Measurements from ENCODE around the gene SNX4. TPM values are rescaled to one million over a fixed set of nuclear protein-coding genes. Genes with fewer than 3 reads are reported as not detected.

The SNX4 gene
- total and polyA plus RNA-seq, 2 of the 4 experiments (the other 2 are of a cell fraction): 10.7 to 25.6 TPM

DNA sequence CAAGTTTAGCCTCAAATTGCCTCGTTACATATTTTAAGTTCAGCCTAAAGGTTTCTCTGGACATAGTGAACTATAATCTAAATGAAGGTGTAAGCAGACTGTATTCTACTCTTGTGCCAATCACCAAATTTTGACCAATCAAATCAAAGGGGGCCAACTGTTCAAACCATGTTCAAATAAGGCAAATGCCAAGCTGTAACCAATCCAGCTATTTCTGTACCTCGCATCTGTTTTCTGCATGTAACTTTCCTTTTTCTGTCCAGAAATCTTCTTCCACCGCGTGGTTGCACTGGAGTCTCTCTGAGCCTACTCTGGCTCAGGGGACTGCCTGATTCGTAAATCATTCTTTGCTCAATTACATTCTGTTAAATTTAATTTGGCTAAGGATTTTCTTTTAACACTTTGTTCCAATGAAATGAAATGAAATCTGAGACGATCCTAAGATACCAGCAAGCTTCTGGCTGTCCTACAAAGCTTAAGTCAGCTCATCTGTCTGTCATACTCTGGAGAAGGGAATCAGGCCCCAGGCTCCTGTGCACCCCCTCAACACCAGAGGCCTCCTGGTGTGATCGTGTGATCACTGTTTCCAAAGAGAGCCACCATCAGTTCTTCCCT lies 91.7 kb downstream of the SNX4 start:
- no peaks in the 10 kb centered on the region for H3K36me3 ChIP-seq (ENCODE audit: control insufficient read depth, insufficient read depth, low read length)
- no peak overlapping the region for H3K27ac ChIP-seq (ENCODE audit: insufficient read depth, low read length)
- H4K8ac ChIP-seq (ENCODE audit: low read depth in 2 of 2, low read length in 2 of 2): no peak overlapping the region
- no peak overlapping the region for H2BK120ac ChIP-seq (ENCODE audit: low read depth, low read length)
- dilution Hi-C loops (cut with HindIII; ENCODE audit: low sequenced_read_pairs, unreplicated experiment) (no loop called here), intact Hi-C loops (cut with micrococcal nuclease) (no loop called here), in situ Hi-C loops (cut with MboI; ENCODE audit: low sequenced_read_pairs) (loop anchor here (5.0 kb wide), 1 partner anchor 491 kb away; no protein-coding TSS in a partner anchor)
- no peak overlapping the region for H2BK5ac ChIP-seq (ENCODE audit: low read depth, low read length, poor library complexity, severe bottlenecking)
- no peak overlapping the region for H4K5ac ChIP-seq (ENCODE audit: low read depth, low read length)
- no peak overlapping the region for H2BK20ac ChIP-seq (ENCODE audit: low read depth, low read length)
- H2AK5ac ChIP-seq (ENCODE audit: low read depth, low read length): no peak overlapping the region
- no peak overlapping the region for H2AK9ac ChIP-seq (replicated peaks; ENCODE audit: low read depth, low read length, poor library complexity)
- no peak overlapping the region for H3K56ac ChIP-seq (ENCODE audit: extremely low read depth, insufficient read depth, low read length)
- peaks cover 3% of the 10 kb centered on the region; the same call in 1 of the 2 replicates for H3K9me3 ChIP-seq (ENCODE audit: control insufficient read depth, insufficient read depth, low read length)
- no TSS peak for BruUV-seq (replicated peaks)
- H3K14ac ChIP-seq (replicated peaks; ENCODE audit: low read depth, low read length): no peak overlapping the region
- H3K27me3 ChIP-seq (ENCODE audit: control insufficient read depth, insufficient read depth, low read length): no peaks in the 10 kb centered on the region
- ChIA-PET CTCF (no interaction called here), POLR2A (ENCODE audit: unreplicated experiment) (no interaction called here)
- TF ChIP-seq CHD1 (IDR thresholded peaks at IDR 0.05; ENCODE audit: low read depth, low read length): no peak
- no peak for TF ChIP-seq RFX5 (IDR thresholded peaks at IDR 0.05; ENCODE audit: low read depth, low read length)
- no peak for TF ChIP-seq RCOR1 (IDR thresholded peaks at IDR 0.05; ENCODE audit: insufficient replicate concordance, low read length)
- TF ChIP-seq, protein P1, sequence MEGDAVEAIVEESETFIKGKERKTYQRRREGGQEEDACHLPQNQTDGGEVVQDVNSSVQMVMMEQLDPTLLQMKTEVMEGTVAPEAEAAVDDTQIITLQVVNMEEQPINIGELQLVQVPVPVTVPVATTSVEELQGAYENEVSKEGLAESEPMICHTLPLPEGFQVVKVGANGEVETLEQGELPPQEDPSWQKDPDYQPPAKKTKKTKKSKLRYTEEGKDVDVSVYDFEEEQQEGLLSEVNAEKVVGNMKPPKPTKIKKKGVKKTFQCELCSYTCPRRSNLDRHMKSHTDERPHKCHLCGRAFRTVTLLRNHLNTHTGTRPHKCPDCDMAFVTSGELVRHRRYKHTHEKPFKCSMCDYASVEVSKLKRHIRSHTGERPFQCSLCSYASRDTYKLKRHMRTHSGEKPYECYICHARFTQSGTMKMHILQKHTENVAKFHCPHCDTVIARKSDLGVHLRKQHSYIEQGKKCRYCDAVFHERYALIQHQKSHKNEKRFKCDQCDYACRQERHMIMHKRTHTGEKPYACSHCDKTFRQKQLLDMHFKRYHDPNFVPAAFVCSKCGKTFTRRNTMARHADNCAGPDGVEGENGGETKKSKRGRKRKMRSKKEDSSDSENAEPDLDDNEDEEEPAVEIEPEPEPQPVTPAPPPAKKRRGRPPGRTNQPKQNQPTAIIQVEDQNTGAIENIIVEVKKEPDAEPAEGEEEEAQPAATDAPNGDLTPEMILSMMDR (conservative IDR thresholded peaks at IDR 0.05; ENCODE audit: low read depth, low read length): no peak
- TF ChIP-seq RAD21 (IDR thresholded peaks at IDR 0.05; ENCODE audit: low read length): no peak
- TF ChIP-seq SMC3 (IDR thresholded peaks at IDR 0.05; ENCODE audit: low read depth, low read length): no peak
- no peak for TF ChIP-seq FOS (IDR thresholded peaks at IDR 0.05; ENCODE audit: low read depth, low read length)
- no peak for TF ChIP-seq POLR2A (IDR thresholded peaks at IDR 0.05; ENCODE audit: low read depth, low read length)
- TF ChIP-seq, protein P2, sequence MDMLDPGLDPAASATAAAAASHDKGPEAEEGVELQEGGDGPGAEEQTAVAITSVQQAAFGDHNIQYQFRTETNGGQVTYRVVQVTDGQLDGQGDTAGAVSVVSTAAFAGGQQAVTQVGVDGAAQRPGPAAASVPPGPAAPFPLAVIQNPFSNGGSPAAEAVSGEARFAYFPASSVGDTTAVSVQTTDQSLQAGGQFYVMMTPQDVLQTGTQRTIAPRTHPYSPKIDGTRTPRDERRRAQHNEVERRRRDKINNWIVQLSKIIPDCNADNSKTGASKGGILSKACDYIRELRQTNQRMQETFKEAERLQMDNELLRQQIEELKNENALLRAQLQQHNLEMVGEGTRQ (IDR thresholded peaks at IDR 0.05; ENCODE audit: low read depth, low read length): no peak
- no peak for TF ChIP-seq MAZ (IDR thresholded peaks at IDR 0.05; ENCODE audit: borderline replicate concordance, low read depth, low read length)
- no peak for TF ChIP-seq BHLHE40 (IDR thresholded peaks at IDR 0.05; ENCODE audit: low read depth, low read length)
- no peak for TF ChIP-seq MAFK (IDR thresholded peaks at IDR 0.05; ENCODE audit: low read depth, low read length)
- no peak overlapping the region for H3K18ac ChIP-seq (ENCODE audit: low read depth, low read length)
- no peak overlapping the region for H4K91ac ChIP-seq (ENCODE audit: insufficient read depth, low read depth, low read length)
- H3K79me1 ChIP-seq (ENCODE audit: low read depth in 1 of 2, low read length in 2 of 2): no peaks in the 10 kb centered on the region
- H3K4ac ChIP-seq (ENCODE audit: low read depth, low read length): no peak overlapping the region
- no peak overlapping the region for H2BK15ac ChIP-seq (ENCODE audit: low read depth, low read length)
- H3K4me2 ChIP-seq (ENCODE audit: low read depth, low read length): no peak overlapping the region
- H3K4me1 ChIP-seq (ENCODE audit: control insufficient read depth, insufficient read depth, low read length): peaks cover 7% of the 10 kb centered on the region
- no peak overlapping the region for H3K23ac ChIP-seq (ENCODE audit: low read depth, low read length)
- H3K4me3 ChIP-seq (ENCODE audit: insufficient read depth, low read depth, low read length): no peak overlapping the region
- no peaks in the 10 kb centered on the region; the same call in 1 of the 2 replicates for H3K9me1 ChIP-seq (ENCODE audit: insufficient read depth, low read length)
- H3K9ac ChIP-seq (ENCODE audit: low read depth, low read length): no peak overlapping the region
- no peaks in the 10 kb centered on the region for H4K20me1 ChIP-seq (ENCODE audit: insufficient read depth, low read length)
- no peak for ATAC-seq (ENCODE audit: low read depth)
- no peak for DNase-seq
- 80% methylated on average over 2 of the region's 7 CpGs; no CpG with 5 or more reads in 1 of the 2 experiments for WGBS, 2 experiments (ENCODE audit: extremely low coverage in 2 of 2, insufficient read length in 1 of 2)
- H2AFZ ChIP-seq (replicated peaks; ENCODE audit: low read length, poor library complexity): no peak overlapping the region
